Measurements from ENCODE around the gene KLF13.

GRCh38 chr15:31280831-31281216 is 45.8 kb upstream of the KLF13 start:
- no peak for TF ChIP-seq POLR2A (IDR thresholded peaks at IDR 0.05)
- TF ChIP-seq, protein P1, sequence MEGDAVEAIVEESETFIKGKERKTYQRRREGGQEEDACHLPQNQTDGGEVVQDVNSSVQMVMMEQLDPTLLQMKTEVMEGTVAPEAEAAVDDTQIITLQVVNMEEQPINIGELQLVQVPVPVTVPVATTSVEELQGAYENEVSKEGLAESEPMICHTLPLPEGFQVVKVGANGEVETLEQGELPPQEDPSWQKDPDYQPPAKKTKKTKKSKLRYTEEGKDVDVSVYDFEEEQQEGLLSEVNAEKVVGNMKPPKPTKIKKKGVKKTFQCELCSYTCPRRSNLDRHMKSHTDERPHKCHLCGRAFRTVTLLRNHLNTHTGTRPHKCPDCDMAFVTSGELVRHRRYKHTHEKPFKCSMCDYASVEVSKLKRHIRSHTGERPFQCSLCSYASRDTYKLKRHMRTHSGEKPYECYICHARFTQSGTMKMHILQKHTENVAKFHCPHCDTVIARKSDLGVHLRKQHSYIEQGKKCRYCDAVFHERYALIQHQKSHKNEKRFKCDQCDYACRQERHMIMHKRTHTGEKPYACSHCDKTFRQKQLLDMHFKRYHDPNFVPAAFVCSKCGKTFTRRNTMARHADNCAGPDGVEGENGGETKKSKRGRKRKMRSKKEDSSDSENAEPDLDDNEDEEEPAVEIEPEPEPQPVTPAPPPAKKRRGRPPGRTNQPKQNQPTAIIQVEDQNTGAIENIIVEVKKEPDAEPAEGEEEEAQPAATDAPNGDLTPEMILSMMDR (IDR thresholded peaks at IDR 0.05) = no peak
